B cell (primary cell): Measurements from ENCODE around the gene LMLN. TPM values are rescaled to one million over a fixed set of nuclear protein-coding genes. Genes with fewer than 3 reads are reported as not detected.

Experiments used
- ATAC-seq: fragments of 200-7000 bp; cut with Tn5 transposase; one replicate; pipeline ENCODE4 v1.10.0; 2021; ENCODE audit warnings: low read depth, mild to moderate bottlenecking, moderate number of reproducible peaks, moderate library complexity
- CTCF ChIA-PET: fragments of 350-600 bp; sonication (Branson Sonifier 250); formaldehyde crosslinking; loops from one replicate; lab custom pipeline; 2021; ENCODE audit warnings: antibody characterized with exemption, inconsistent platforms; lab: Charles Lee
- POLR2A ChIA-PET: fragments of 350-600 bp; sonication (Branson Sonifier 250); formaldehyde crosslinking; loops from one replicate; lab custom pipeline; 2021; ENCODE audit warnings: antibody characterized with exemption; lab: Charles Lee
- DNase-seq: peaks from one replicate; pipeline ENCODE4 v3.0.0; 2013
- H2AFZ ChIP-seq: 2 replicates; pipeline ENCODE4 v1.6.1; 2012; ENCODE audit warnings: mild to moderate bottlenecking, low read depth, low read length; ENCODE audit not compliant: insufficient read depth, poor library complexity, severe bottlenecking
- H3K27ac ChIP-seq, 2 donors: 1 replicate in 1 of 2; 2 replicates in 1 of 2; pipeline ENCODE4 v1.5.1; 2012 to 2013; ENCODE audit warnings: low read length in 2 of 2, mild to moderate bottlenecking in 2 of 2, moderate library complexity in 1 of 2
- H3K27me3 ChIP-seq, 4 experiments: fragments of 200-600 bp in 1 of 4; sonication (generic) in 1 of 4; replicated peaks in 1 of 4; 1 replicate in 2 of 4; 2 replicates in 2 of 4; pipeline versions ENCODE4 v1.6.1 to v1.7.0; 2013 to 2016; ENCODE audit warnings: low read length in 3 of 4, mild to moderate bottlenecking in 2 of 4, mixed read lengths in 1 of 4, moderate library complexity in 1 of 4; ENCODE audit not compliant: insufficient read depth in 4 of 4, control insufficient read depth in 3 of 4; ENCODE audit errors: control extremely low read depth in 1 of 4
- H3K36me3 ChIP-seq, 2 experiments: replicated peaks in 1 of 2; 1 replicate in 1 of 2; 2 replicates in 1 of 2; pipeline versions ENCODE4 v1.6.1 to v1.7.1; 2013; ENCODE audit warnings: low read length in 1 of 2; ENCODE audit not compliant: insufficient read depth in 2 of 2, control insufficient read depth in 1 of 2; ENCODE audit errors: control extremely low read depth in 1 of 2, extremely low read depth in 1 of 2
- H3K4me1 ChIP-seq, 2 donors: fragments of 200-600 bp in 1 of 2; sonication (generic) in 1 of 2; 1 replicate in 1 of 2; 2 replicates in 1 of 2; pipeline versions ENCODE4 v1.5.1 to v1.6.1; 2013 to 2017; ENCODE audit warnings: low read length in 2 of 2; ENCODE audit not compliant: control insufficient read depth in 2 of 2, insufficient read depth in 2 of 2
- H3K4me2 ChIP-seq: replicated peaks from 2 replicates; pipeline ENCODE3; 2012; ENCODE audit warnings: mild to moderate bottlenecking, low read depth, low read length; ENCODE audit not compliant: poor library complexity, severe bottlenecking
- H3K4me3 ChIP-seq, 5 experiments: fragments of 200-600 bp in 1 of 5; sonication (generic) in 1 of 5; 1 replicate in 3 of 5; 2 replicates in 2 of 5; pipeline versions ENCODE4 v1.5.1 to v1.7.0; 2011 to 2016; ENCODE audit warnings: low read length in 4 of 5, mild to moderate bottlenecking in 4 of 5, low read depth in 2 of 5, control low read depth in 1 of 5, moderate library complexity in 1 of 5; ENCODE audit not compliant: insufficient read depth in 1 of 5; ENCODE audit errors: control extremely low read depth in 1 of 5, extremely low read depth in 1 of 5
- H3K79me2 ChIP-seq: fragments of 200-600 bp; sonication (generic); one replicate; pipeline ENCODE4 v1.6.0; 2016; ENCODE audit warnings: low read length; ENCODE audit not compliant: control insufficient read depth, insufficient read depth
- H3K9ac ChIP-seq: fragments of 200-600 bp; sonication (generic); 2 replicates; pipeline ENCODE4 v1.6.1; 2017; ENCODE audit warnings: mild to moderate bottlenecking, low read length, moderate library complexity
- H3K9me3 ChIP-seq, 3 donors: one replicate each; pipeline versions ENCODE4 v1.6.1 to v1.7.1; 2013; ENCODE audit warnings: low read length in 2 of 3; ENCODE audit not compliant: control insufficient read depth in 2 of 3, insufficient read depth in 1 of 3; ENCODE audit errors: control extremely low read depth in 1 of 3
- H4K20me1 ChIP-seq: 2 replicates; pipeline ENCODE4 v1.6.0; 2012; ENCODE audit warnings: mild to moderate bottlenecking, low read length; ENCODE audit not compliant: insufficient read depth, control insufficient read depth, poor library complexity, severe bottlenecking
- H3K27ac Mint-ChIP-seq: one replicate; pipeline ENCODE4 v1.8.0; 2021; ENCODE audit warnings: mixed read lengths
- H3K27me3 Mint-ChIP-seq: one replicate; pipeline ENCODE4 v1.8.0; 2021; ENCODE audit warnings: mixed read lengths
- H3K4me1 Mint-ChIP-seq: one replicate; pipeline ENCODE4 v1.8.0; 2021; ENCODE audit warnings: mixed read lengths
- H3K4me3 Mint-ChIP-seq: one replicate; pipeline ENCODE4 v1.8.0; 2021; ENCODE audit warnings: mixed read lengths
- H3K9me3 Mint-ChIP-seq: one replicate; pipeline ENCODE4 v1.8.0; 2022; ENCODE audit warnings: mixed read lengths; ENCODE audit not compliant: insufficient read depth
- CTCF ChIP-seq: fragments of 200-600 bp; IDR thresholded peaks from one replicate; pipeline ENCODE4 v1.8.0; 2022; ENCODE audit warnings: antibody characterized with exemption, mild to moderate bottlenecking
- EZH2 ChIP-seq: IDR thresholded peaks from 2 replicates; pipeline ENCODE4 v1.6.1; 2012; ENCODE audit warnings: borderline replicate concordance, low read depth, mild to moderate bottlenecking, moderate library complexity, low read length; ENCODE audit not compliant: insufficient read depth, poor library complexity, severe bottlenecking
- WGBS: methylation state at CpG from one replicate; pipeline ENCODE4 v1.1.5; 2013; ENCODE audit warnings: missing lambda C conversion rate; ENCODE audit not compliant: insufficient coverage; 5-methylcytosine and 5-hydroxymethylcytosine counted together
- intact Hi-C: fragments of 100-400 bp; cut with micrococcal nuclease; formaldehyde crosslinking; loops from one replicate; pipeline ENCODE4 v1.10.0; 2022
- polyA plus RNA-seq: library from polyadenylated mRNA; depleted of rRNA; stranded (reverse); fragments of >200 nt; gene quantifications from 2 replicates; pipeline ENCODE4 v1.2.3, GENCODE V29; 2012
- total RNA-seq, 2 donors: library from RNA; stranded (reverse); fragments of 120-200 nt in 1 of 2; gene quantifications; 1 replicate in 1 of 2; 2 replicates in 1 of 2; pipeline versions ENCODE4 v1.2.3 to v1.2.4, GENCODE V29; 2013 to 2022

LMLN gene
- total and polyA plus RNA-seq, 2 donors (not counting 1 experiment from before 2014, with no cell fraction given): 1.4 to 6.7 TPM

DNA sequence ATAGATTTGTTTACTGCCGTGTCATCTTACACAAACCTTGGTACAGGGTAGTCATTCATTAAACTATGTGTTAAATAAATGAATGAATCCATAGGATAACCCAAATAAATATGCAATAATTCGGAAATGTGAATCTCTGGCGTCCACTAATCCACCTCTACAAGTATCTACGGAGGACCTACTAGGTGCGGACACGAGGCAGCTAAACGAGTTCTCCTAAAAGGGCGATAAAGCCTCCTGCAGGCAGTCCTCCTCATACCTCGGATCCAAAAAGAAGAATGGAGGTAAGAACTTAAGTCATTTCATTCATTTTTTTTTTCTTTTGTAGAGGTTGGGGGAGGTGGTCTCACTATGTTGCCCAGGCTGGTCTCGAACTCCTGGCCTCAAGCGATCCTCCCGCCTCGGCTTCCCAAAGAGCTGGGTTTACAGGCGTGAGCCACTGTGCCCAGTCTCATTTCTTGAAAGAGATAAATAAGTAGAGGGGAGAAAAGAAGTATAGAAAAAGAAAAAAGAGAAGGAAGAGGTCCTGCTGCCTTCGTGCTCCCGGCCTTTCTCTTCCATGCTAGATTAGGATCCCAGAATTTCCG is 10.7 kb upstream of the LMLN start:
- no peak for DNase-seq
- H3K4me2 ChIP-seq: peak overlapping the region; percentile 77
- intact Hi-C loops: loop anchor here (5.0 kb wide), 1 partner anchor 157 kb away; the partner anchor contains the start of gene LRCH3
- peaks cover 19 to 34% of the 10 kb centered on the region in 2 donors for H3K4me1 ChIP-seq
- 5% methylated on average over 8 of the region's 17 CpGs for WGBS
- Mint-ChIP-seq H3K9me3 (no peaks in the 10 kb centered on the region), H3K4me1 (peaks cover 32% of the 10 kb centered on the region), H3K4me3 (peak overlapping the region; percentile 97), H3K27me3 (no peaks in the 10 kb centered on the region), H3K27ac (peak overlapping the region; percentile 99)
- TF ChIP-seq CTCF (no peak), EZH2 (no peak)
- POLR2A ChIA-PET: interaction anchor here (1.5 kb wide), 1 partner anchor 11 kb away, joined by 5 read pairs; the partner anchor contains the start of gene LMLN
- H3K27me3 ChIP-seq: no peaks in the 10 kb centered on the region
- no peak for ATAC-seq
- CTCF ChIA-PET: interaction anchor here (1.6 to 1.7 kb wide), 2 partner anchors 43 to 350 kb away, joined by 4 read pairs; no protein-coding TSS in a partner anchor
- H3K4me3 ChIP-seq: peak overlapping the region; percentile 65 to 89 (median 71)
- no peaks in the 10 kb centered on the region for H3K9me3 ChIP-seq
- H3K9ac ChIP-seq: peak overlapping the region; percentile 74
- peaks cover 18% of the 10 kb centered on the region for H4K20me1 ChIP-seq
- peak overlapping the region; percentile 97 to 100 for H3K27ac ChIP-seq
- peak overlapping the region; percentile 80 for H2AFZ ChIP-seq
- H3K36me3 ChIP-seq: peaks cover 0 to 33% of the 10 kb centered on the region in 2 experiments
- peaks cover 33% of the 10 kb centered on the region for H3K79me2 ChIP-seq
